HepG2 (cell line): ENCODE results near the gene ZNF91. TPM values are rescaled to one million over a fixed set of nuclear protein-coding genes. Genes with fewer than 3 reads are reported as not detected.
A peak's percentile ranks its signal among the peaks of the same experiment; 100 is the strongest.

Experiments used
- ATAC-seq: fragments of 200-7000 bp; cut with Tn5 transposase; 3 replicates; pipeline ENCODE4 v1.9.1; 2020; ENCODE audit warnings: mild to moderate bottlenecking, moderate library complexity
- BruUV-seq: library from RNA; stranded (reverse); fragments of 400-500 nt; replicated peaks from 2 replicates; lab custom pipeline; 2021; lab: Mats Ljungman, UMichigan
- CTCF ChIA-PET: fragments of 300-600 bp; formaldehyde crosslinking; extraction: SDS; loops from one replicate; lab custom pipeline; 2021; ENCODE audit warnings: low total read pairs, inconsistent platforms, low intra/inter-chr PET ratio; lab: Yijun Ruan, JAX
- POLR2A ChIA-PET: fragments of 350-600 bp; sonication (Branson Sonifier 250); formaldehyde crosslinking; loops from one replicate; lab custom pipeline; 2020; ENCODE audit warnings: antibody characterized with exemption, inconsistent platforms; lab: Yijun Ruan, JAX
- DNase-seq: peaks from one replicate; pipeline ENCODE4 v3.0.0-alpha.2; 2015; ENCODE audit warnings: low spot score
- FAIRE-seq: peaks from 3 replicates; lab custom pipeline; 2011; peaks lifted over from hg19 to GRCh38; lab: Jason Lieb, UNC
- H2AFZ ChIP-seq: one replicate; pipeline ENCODE4 v1.6.1; 2011; ENCODE audit warnings: low read length, inconsistent platforms
- H3K27ac ChIP-seq: fragments of 300-600 bp; 3 replicates; pipeline ENCODE4 v1.8.0; 2011; ENCODE audit warnings: mixed run types, mild to moderate bottlenecking, mixed read lengths, low read length, inconsistent platforms; ENCODE audit not compliant: insufficient read depth; ENCODE audit errors: extremely low read length
- H3K27me3 ChIP-seq, 2 experiments: fragments of 200-600 bp in 1 of 2; 2 replicates in 1 of 2; 3 replicates in 1 of 2; pipeline versions ENCODE4 v1.6.0 to v1.8.0; 2011; ENCODE audit warnings: low read length in 2 of 2, mild to moderate bottlenecking in 2 of 2, moderate library complexity in 2 of 2, inconsistent platforms in 1 of 2; ENCODE audit not compliant: insufficient read depth in 2 of 2, control insufficient read depth in 1 of 2
- H3K36me3 ChIP-seq, 2 experiments: fragments of 200-600 bp in 1 of 2; replicated peaks in 1 of 2; 2 replicates in 1 of 2; 3 replicates in 1 of 2; pipeline versions ENCODE4 v1.5.1 to v1.8.0; 2011; ENCODE audit warnings: low read length in 2 of 2, inconsistent platforms in 1 of 2; ENCODE audit not compliant: insufficient read depth in 2 of 2, control insufficient read depth in 1 of 2
- H3K4me1 ChIP-seq: 2 replicates; pipeline ENCODE4 v1.5.1; 2012; ENCODE audit warnings: low read length, inconsistent platforms; ENCODE audit not compliant: insufficient read depth
- H3K4me2 ChIP-seq: 2 replicates; pipeline ENCODE4 v1.6.0; 2011; ENCODE audit warnings: low read depth, low read length, inconsistent platforms
- H3K4me3 ChIP-seq, 3 experiments: fragments of 200-600 bp in 1 of 3; sonication (generic), shearing (Covaris generic) in 1 of 3; replicated peaks in 1 of 3; 2 replicates each; pipeline ENCODE4 v1.5.1; 2011 to 2016; ENCODE audit warnings: low read length in 3 of 3, inconsistent platforms in 2 of 3, low read depth in 2 of 3, mild to moderate bottlenecking in 2 of 3, control low read depth in 1 of 3, mixed read lengths in 1 of 3; ENCODE audit not compliant: insufficient read depth in 1 of 3
- H3K79me2 ChIP-seq: one replicate; pipeline ENCODE4 v1.6.1; 2011; ENCODE audit warnings: low read length, inconsistent platforms; ENCODE audit not compliant: insufficient read depth
- H3K9ac ChIP-seq: 2 replicates; pipeline ENCODE4 v1.6.0; 2011; ENCODE audit warnings: mild to moderate bottlenecking, low read depth, low read length, inconsistent platforms; ENCODE audit not compliant: insufficient read depth
- H3K9me3 ChIP-seq: 2 replicates; pipeline ENCODE4 v1.5.1; 2012; ENCODE audit warnings: mild to moderate bottlenecking, low read length
- H4K20me1 ChIP-seq: 2 replicates; pipeline ENCODE4 v1.6.0; 2011; ENCODE audit warnings: inconsistent platforms, mild to moderate bottlenecking, low read length, moderate library complexity; ENCODE audit not compliant: insufficient read depth
- CEBPB ChIP-seq: IDR thresholded peaks from 2 replicates; pipeline ENCODE4 v1.6.1; 2011; ENCODE audit warnings: low read depth, low read length, improper control_type of control experiment, borderline replicate concordance
- CEBPG ChIP-seq: IDR thresholded peaks from 2 replicates; pipeline ENCODE4 v1.6.1; 2016
- FOXJ3 ChIP-seq: sonication (generic); formaldehyde crosslinking; IDR thresholded peaks from 2 replicates; pipeline ENCODE4 v1.4.0; 2020; ENCODE audit warnings: missing genetic modification reagents, mild to moderate bottlenecking, borderline replicate concordance
- GZF1 ChIP-seq: sonication (generic); formaldehyde crosslinking; IDR thresholded peaks from 2 replicates; pipeline ENCODE4 v1.5.1; 2020; ENCODE audit warnings: mild to moderate bottlenecking, missing genetic modification reagents
- KAT7 ChIP-seq: IDR thresholded peaks from 2 replicates; pipeline ENCODE4 v1.6.1; 2018; ENCODE audit warnings: borderline replicate concordance, missing compliant biosample characterization
- NFYB ChIP-seq: sonication (generic); formaldehyde crosslinking; IDR thresholded peaks from 2 replicates; pipeline ENCODE4 v1.4.0; 2020; ENCODE audit warnings: missing genetic modification reagents
- RBM39 ChIP-seq: fragments of 200-400 bp; formaldehyde crosslinking; IDR thresholded peaks from one replicate; pipeline ENCODE4 v1.6.1; 2018; ENCODE audit warnings: antibody characterized with exemption, mild to moderate bottlenecking, low read depth, low read length; ENCODE audit not compliant: poor library complexity, severe bottlenecking
- REL ChIP-seq: sonication (generic); formaldehyde crosslinking; conservative IDR thresholded peaks from 2 replicates; pipeline ENCODE4 v1.8.0; 2022; ENCODE audit warnings: mild to moderate bottlenecking, missing genetic modification reagents, moderate library complexity
- SNAPC2 ChIP-seq: sonication (generic); formaldehyde crosslinking; IDR thresholded peaks from 2 replicates; pipeline ENCODE4 v1.8.1; 2022; ENCODE audit warnings: mild to moderate bottlenecking, missing genetic modification reagents
- SOX13 ChIP-seq, 3 experiments: fragments of 450-650 bp in 1 of 3; sonication (generic) in 1 of 3; formaldehyde crosslinking in 1 of 3; IDR thresholded peaks in 2 of 3; conservative IDR thresholded peaks in 1 of 3; 2 replicates each; pipeline versions ENCODE4 v1.5.0 to v1.6.1; 2016 to 2020; ENCODE audit warnings: antibody characterized with exemption in 1 of 3, mild to moderate bottlenecking in 1 of 3, missing compliant biosample characterization in 1 of 3, missing genetic modification reagents in 1 of 3, moderate library complexity in 1 of 3
- ZBTB38 ChIP-seq: sonication (generic); formaldehyde crosslinking; IDR thresholded peaks from 2 replicates; pipeline ENCODE4 v1.5.1; 2020; ENCODE audit warnings: mild to moderate bottlenecking, missing genetic modification reagents
- ZNF10 ChIP-seq: sonication (generic); formaldehyde crosslinking; IDR thresholded peaks from 2 replicates; pipeline ENCODE4 v1.4.0; 2020; ENCODE audit warnings: mild to moderate bottlenecking, low read depth, missing genetic modification reagents, borderline replicate concordance
- ZNF276 ChIP-seq: sonication (generic); formaldehyde crosslinking; IDR thresholded peaks from 2 replicates; pipeline ENCODE4 v1.4.0; 2020; ENCODE audit warnings: mild to moderate bottlenecking, low read depth, missing genetic modification reagents
- ZSCAN31 ChIP-seq: sonication (generic); formaldehyde crosslinking; IDR thresholded peaks from 2 replicates; pipeline ENCODE4 v1.5.0; 2020; ENCODE audit warnings: low read depth, mild to moderate bottlenecking, missing genetic modification reagents
- WGBS: methylation state at CpG from one replicate; pipeline ENCODE4 v1.1.6; 2017; ENCODE audit warnings: low lambda C conversion rate; 5-methylcytosine and 5-hydroxymethylcytosine counted together
- in situ Hi-C: cut with HindIII; loops from 2 replicates; pipeline ENCODE4 v1.10.0; 2017; ENCODE audit warnings: low pct_unique_long_range_greater_than_20kb; ENCODE audit not compliant: extremely low pct_ligation_motif_present
- intact Hi-C: fragments of 100-400 bp; cut with micrococcal nuclease; formaldehyde crosslinking; loops from one replicate; pipeline ENCODE4 v1.10.0; 2022; ENCODE audit not compliant: unreplicated experiment
- polyA plus RNA-seq, 8 experiments: library from polyadenylated mRNA; depleted of rRNA in 3 of 8; stranded (reverse) in 7 of 8; unstranded in 1 of 8; fragments of >200 nt; fragmentation: Illumina TruSeq in 4 of 8; extraction: Trizol in 4 of 8; gene quantifications; 2 replicates each; pipeline versions ENCODE4 v1.2.1 to v1.2.3, GENCODE V29; 2011 to 2016; ENCODE audit warnings: low read depth in 4 of 8, missing spikeins in 1 of 8, mixed read lengths in 1 of 8; ENCODE audit not compliant: insufficient read depth in 1 of 8
- total RNA-seq, 5 experiments: library from RNA; depleted of rRNA; stranded (reverse); fragments of >200 nt; fragmentation: Illumina TruSeq; extraction: Trizol; gene quantifications; 2 replicates each; pipeline ENCODE4 v1.2.3, GENCODE V29; 2016; ENCODE audit warnings: low read depth in 1 of 5
- TF ChIP-seq, protein P1 (sequence below): sonication (generic); formaldehyde crosslinking; IDR thresholded peaks from 2 replicates; pipeline ENCODE4 v1.4.0; 2020; ENCODE audit warnings: mild to moderate bottlenecking, missing genetic modification reagents

The ZNF91 gene
- total and polyA plus RNA-seq, 2 of the 13 experiments (the other 11 are each of a cell fraction or from before 2014, with no cell fraction given), result 19.4 to 21.5 TPM

DNA sequence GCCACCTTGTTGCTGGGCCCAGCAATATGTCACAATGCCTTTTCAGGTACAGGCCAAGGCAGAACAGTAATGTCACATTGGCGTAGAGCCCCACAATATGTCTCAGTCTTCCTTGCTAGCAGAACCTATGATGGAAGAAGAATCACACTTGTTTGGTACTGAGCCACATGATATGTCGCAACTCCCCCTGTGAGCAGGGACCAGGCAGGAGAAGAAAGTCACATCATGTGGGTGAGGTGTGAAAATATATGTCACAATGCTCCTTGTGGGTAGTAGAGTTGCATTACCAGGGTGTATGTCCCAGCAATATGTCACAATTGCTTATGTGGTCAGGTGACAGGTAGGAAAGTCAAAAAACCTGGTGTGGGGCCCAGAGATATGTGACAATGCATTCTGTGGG is 7.1 kb upstream of the ZNF91 start:
- in situ Hi-C loops (no loop called here), intact Hi-C loops (no loop called here)
- POLR2A ChIA-PET, result no interaction called here
- Histone ChIP-seq H3K27ac (no peak overlapping the region), H3K9ac (no peak overlapping the region), H4K20me1 (no peaks in the 10 kb centered on the region), H2AFZ (no peak overlapping the region), H3K36me3 (no peaks in the 10 kb centered on the region), H3K4me1 (peaks cover 39% of the 10 kb centered on the region), H3K79me2 (no peaks in the 10 kb centered on the region), H3K9me3 (no peaks in the 10 kb centered on the region), H3K4me3 (no peak overlapping the region), H3K4me2 (no peak overlapping the region), H3K27me3 (no peaks in the 10 kb centered on the region)
- FAIRE-seq (no peak), ATAC-seq (no peak), DNase-seq (no peak)
- 89% methylated on average over 2 of the region's 2 CpGs for WGBS
- TF ChIP-seq FOXJ3 (no peak), CEBPG (CRISPR knock-in tag) (peak; percentile 61), CEBPB (peak; percentile 91)
- BruUV-seq, result no TSS peak
- CTCF ChIA-PET, result no interaction called here

DNA sequence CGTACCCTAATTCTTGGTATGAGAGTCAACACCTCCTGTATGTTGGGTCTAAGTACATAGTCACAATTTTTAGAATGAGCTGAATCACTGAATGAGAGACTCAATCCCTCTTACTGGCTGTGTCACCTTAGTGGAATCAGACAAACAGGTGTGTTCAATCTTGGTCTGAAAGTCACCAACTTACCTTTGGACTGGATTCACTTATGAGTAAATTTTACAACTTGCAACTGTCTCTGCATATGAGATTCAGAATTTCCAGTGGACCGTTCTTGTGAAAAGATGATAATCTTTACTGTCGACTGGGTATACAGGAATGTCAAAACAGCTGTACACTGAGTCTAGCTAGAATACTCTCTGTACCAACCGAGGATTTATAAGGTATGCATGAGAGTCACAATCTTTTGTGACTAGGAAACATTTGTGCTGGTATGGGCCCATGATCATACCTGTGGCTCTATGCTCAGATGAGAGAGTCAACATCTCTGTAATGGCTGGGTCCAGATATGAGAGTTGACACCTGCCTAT is 5.9 kb upstream of the ZNF91 start:
- no peak for ATAC-seq
- intact Hi-C loops, result no loop called here
- no TSS peak for BruUV-seq
- Histone ChIP-seq H3K4me2 (no peak overlapping the region), H3K27ac (no peak overlapping the region), H2AFZ (no peak overlapping the region), H3K4me3 (no peak overlapping the region), H3K79me2 (no peaks in the 10 kb centered on the region), H3K27me3 (no peaks in the 10 kb centered on the region), H3K36me3 (no peaks in the 10 kb centered on the region), H3K9me3 (no peaks in the 10 kb centered on the region), H3K4me1 (peaks cover 39% of the 10 kb centered on the region), H4K20me1 (no peaks in the 10 kb centered on the region), H3K9ac (no peak overlapping the region)
- FAIRE-seq, result no peak
- in situ Hi-C loops, result no loop called here
- WGBS, result 69% methylated on average over 4 of the region's 4 CpGs
- POLR2A ChIA-PET, result no interaction called here
- no peak for DNase-seq
- CTCF ChIA-PET, result no interaction called here
- no peak for TF ChIP-seq ZSCAN31 (CRISPR knock-in tag)
- TF ChIP-seq, protein P1, sequence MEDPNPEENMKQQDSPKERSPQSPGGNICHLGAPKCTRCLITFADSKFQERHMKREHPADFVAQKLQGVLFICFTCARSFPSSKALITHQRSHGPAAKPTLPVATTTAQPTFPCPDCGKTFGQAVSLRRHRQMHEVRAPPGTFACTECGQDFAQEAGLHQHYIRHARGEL (CRISPR knock-in tag), result no peak
- no peak for TF ChIP-seq SNAPC2
- TF ChIP-seq RBM39, result no peak
- no peak for TF ChIP-seq REL
- TF ChIP-seq ZNF276 (CRISPR knock-in tag), result no peak
- no peak for TF ChIP-seq SOX13 (IDR thresholded peaks at IDR 0.05)
- no peak for TF ChIP-seq SOX13 (CRISPR knock-in tag; conservative IDR thresholded peaks at IDR 0.05 in 1 of 2, IDR thresholded peaks at IDR 0.05 in 1 of 2)
- TF ChIP-seq GZF1 (CRISPR knock-in tag), result no peak
- TF ChIP-seq ZBTB38 (CRISPR knock-in tag), result no peak
- TF ChIP-seq NFYB, result no peak
- no peak for TF ChIP-seq ZNF10 (CRISPR knock-in tag)
- TF ChIP-seq KAT7 (CRISPR knock-in tag), result no peak
